PC-3 (cell line): ENCODE measurements around the gene PGBD2.

Source experiments
- EZH2 ChIP-seq: fragments of 300-600 bp; sonication (generic); IDR thresholded peaks from one replicate; pipeline ENCODE4 v1.6.1; 2017; ENCODE audit warnings: antibody characterized with exemption, mild to moderate bottlenecking, low read length; ENCODE audit not compliant: unreplicated experiment
- EZH2phosphoT487 ChIP-seq: fragments of 300-600 bp; sonication (generic); IDR thresholded peaks from 2 replicates; pipeline ENCODE4 v1.6.1; 2018; ENCODE audit warnings: mild to moderate bottlenecking, antibody characterized with exemption, low read length, borderline replicate concordance
- TF ChIP-seq, protein P1 (sequence below): fragments of 300-600 bp; sonication (generic); conservative IDR thresholded peaks from 2 replicates; pipeline ENCODE4 v1.5.1; 2017; ENCODE audit warnings: antibody characterized with exemption, low read depth, mild to moderate bottlenecking, low read length

DNA sequence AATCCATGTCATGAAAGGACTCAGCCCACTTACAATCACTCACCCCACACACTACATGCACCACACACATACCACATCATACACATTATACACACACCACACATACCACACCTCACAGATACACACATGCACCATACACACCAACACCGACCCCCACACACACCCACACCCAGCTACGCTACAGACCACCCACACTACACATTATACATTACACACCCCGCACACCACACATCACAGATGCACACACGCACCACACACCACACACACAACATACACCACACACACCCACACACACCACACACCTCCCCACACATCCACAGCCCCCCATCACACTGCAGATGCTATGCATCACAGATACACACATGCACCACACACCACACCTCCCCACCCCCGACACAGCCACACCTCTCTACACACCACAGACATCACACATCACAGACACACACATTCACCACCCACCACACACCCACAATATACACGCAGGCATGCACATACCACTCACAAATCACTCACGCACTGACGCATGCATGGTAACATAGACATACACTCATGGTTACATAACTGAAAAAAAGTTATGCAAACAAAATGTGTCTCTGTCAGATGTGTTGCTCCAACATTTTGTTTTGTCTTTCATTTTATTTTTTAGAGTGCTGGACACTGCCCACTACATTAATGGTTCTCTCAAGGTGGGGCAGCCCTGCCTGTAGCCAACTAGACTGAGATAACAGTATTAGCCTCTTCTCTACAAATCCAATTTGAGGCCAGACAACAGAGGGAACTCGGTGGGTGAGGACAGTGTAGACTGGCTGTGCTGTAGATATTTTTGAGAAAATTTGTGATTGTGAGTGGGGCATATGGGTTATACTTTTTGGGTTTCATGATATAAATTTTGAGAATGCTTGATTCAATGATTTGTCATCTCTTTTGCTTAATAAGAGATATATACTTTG lies 15.2 kb upstream of the PGBD2 start:
- TF ChIP-seq, protein P1, sequence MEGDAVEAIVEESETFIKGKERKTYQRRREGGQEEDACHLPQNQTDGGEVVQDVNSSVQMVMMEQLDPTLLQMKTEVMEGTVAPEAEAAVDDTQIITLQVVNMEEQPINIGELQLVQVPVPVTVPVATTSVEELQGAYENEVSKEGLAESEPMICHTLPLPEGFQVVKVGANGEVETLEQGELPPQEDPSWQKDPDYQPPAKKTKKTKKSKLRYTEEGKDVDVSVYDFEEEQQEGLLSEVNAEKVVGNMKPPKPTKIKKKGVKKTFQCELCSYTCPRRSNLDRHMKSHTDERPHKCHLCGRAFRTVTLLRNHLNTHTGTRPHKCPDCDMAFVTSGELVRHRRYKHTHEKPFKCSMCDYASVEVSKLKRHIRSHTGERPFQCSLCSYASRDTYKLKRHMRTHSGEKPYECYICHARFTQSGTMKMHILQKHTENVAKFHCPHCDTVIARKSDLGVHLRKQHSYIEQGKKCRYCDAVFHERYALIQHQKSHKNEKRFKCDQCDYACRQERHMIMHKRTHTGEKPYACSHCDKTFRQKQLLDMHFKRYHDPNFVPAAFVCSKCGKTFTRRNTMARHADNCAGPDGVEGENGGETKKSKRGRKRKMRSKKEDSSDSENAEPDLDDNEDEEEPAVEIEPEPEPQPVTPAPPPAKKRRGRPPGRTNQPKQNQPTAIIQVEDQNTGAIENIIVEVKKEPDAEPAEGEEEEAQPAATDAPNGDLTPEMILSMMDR: no peak
- no peak for TF ChIP-seq EZH2
- no peak for TF ChIP-seq EZH2phosphoT487
